ENCODE data around the gene USP38.

- TF ChIP-seq CTCF (IDR thresholded peaks at IDR 0.05) = no peak
- no peak for TF ChIP-seq POLR2A (IDR thresholded peaks at IDR 0.05)
- TF ChIP-seq EP300 (IDR thresholded peaks at IDR 0.05) = no peak
Measured at GRCh38 chr4:143262838-143263237, 78.1 kb downstream of the USP38 start.
